Renal cortex interstitium (tissue), 11 donors: Measurements from ENCODE around the gene KPNA3. TPM values are rescaled to one million over a fixed set of nuclear protein-coding genes. Genes with fewer than 3 reads are reported as not detected.

Source experiments
- DNase-seq, 11 donors: peaks; one replicate each; pipeline ENCODE4 v3.0.0-alpha.2; 2013; ENCODE audit warnings: low read depth in 9 of 11, low spot score in 4 of 11; ENCODE audit errors: extremely low read depth in 1 of 11
- polyA plus RNA-seq, 3 donors: library from polyadenylated mRNA; unstranded; fragments of 120-200 nt; gene quantifications; one replicate each; pipeline ENCODE4 v1.2.1, GENCODE V29; 2013; ENCODE audit not compliant: insufficient read length in 3 of 3

Gene KPNA3
- polyA plus RNA-seq, 3 donors: 29.3 to 42.2 (median 33.9) TPM

DNA sequence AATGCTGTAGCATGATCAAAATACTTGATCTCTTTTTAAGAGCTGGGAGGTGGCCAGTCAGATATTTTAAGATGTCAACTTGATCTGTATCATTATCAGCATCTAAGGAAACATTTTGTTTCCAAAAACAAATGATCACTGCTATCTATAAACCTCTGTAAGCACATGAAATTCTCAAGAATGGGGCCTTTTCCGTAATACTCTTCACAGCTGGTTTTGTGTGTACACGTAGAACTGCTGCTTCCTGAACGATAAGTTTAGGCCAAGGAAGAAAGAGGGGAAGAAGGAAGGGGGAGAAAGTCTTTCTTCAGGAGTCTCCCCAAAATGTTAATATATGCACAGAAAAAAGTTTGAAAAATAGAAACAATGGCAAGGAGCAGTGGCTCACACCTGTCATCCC, 138.5 kb downstream of the KPNA3 start:
- no peak for DNase-seq

DNA sequence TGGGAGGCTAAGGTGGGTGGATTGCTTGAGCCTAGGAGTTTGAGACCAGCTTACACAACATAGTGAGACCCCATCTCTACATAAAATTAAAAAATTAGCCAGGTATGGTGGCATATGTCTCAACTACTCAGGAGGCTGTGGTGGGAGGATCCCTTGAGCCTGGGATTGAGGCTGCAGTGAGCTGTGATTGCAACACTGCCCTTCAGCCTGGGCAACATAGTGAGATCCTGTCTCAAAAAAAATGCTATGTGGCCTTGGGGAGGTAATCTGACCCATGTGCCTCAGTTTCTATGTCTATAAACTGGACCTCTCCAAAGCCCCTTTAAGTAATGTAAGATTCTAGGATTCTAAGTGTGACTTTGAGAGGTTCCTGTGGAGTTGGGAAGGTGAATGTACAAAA, 139.0 kb downstream of the KPNA3 start:
- no peak for DNase-seq

DNA sequence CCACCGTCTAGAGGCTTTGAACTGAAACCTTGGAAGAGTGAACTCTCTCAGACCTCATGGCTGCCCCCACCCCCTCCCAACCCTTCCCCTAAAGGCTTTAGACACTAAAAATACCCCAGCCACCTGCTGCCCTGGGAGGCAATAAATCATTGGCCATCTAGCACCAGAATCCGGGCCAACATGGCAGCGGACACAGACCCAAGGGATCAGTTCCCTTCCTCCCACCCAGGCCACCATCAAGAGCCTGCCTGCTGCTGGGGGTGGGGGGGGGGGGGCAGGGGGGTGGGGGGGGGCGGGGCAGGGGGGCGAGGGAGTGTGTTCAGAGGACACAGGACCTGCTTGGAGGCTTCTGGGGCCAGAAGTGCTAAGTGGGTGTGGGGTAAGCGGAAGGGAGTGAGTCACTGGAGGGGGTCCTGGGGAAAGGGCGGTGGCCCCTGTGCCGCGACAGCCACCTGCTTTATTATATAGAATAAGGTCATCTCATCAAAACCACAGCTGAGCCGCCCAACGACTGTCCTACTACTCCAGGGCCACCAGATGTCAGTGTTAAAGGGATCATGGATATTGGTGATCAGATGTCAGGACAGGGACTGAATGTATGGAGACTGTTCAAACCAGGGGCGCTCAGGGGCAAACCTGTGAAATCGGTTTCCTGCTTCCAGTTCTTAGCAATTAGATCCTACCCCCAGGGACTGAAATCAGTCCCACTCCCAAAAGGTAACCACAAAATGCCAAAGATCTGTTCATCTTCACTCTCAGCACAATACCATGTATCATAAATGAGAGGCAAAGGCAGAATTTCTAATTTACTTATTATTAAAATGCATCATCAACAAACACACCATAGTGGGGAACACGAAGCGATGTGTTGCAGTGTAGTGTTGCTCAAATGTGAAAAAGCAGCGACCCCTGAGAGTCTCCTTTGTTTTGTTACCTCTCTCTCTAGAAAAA, 139.9 kb downstream of the KPNA3 start:
- DNase-seq: no peak

DNA sequence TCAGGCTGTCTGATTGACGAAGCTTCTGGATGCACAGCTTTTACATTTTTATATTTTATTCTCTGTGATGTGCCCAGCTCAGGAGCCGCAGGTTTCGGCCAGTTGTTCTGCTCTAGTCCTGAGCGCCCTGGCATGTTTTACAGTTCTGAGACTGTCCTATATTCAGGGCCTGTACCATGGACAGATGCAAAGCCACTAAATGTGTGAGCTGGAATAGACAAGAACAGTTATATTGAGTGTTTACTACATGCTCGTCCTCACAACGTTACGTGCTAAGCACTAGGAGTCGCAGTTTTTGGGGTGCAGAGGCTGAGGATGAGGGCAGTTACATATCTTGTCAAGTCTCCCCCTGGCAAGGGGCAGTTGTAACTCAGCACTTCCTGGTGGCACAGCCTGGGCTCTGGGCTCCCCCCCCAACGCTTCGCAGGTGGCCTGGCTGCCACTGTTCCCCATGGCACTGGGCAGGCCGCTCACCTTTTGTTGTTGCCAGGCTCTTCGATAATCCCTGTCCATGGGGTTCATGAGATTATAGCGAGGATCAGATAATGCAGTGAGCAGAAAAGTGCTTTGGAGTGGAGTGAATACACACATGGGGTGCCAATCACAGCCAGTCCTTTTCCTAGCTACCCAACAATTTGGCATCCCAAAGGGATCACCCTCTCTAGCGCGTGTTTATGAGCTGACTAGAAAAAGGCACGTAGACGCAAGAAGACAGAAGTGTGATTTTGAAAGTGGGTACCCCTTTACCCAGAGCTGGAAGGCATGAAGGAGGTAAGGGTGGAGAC, 140.7 kb downstream of the KPNA3 start:
- no peak for DNase-seq

DNA sequence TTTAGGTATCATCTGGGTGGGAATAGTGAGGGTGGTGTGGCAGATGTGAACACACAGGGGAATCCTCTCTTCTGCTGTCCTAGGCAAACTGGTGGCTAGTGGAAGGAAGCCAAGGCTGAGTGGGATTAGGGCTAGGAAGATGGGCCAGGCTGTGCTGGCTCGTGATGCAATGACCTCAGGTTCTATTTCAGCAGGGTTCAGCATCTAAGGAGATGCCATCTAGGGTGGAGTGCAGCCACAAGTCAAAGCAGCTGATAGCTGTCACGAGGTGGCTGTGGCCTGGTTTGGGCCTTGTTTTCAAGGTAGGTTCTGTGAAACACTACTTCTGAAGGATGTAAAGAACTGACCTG, 142.5 kb downstream of the KPNA3 start:
- no peak for DNase-seq

Other genes with a start within 250 kb of the KPNA3 start
- 10 to 100 TPM; 40.7 to 45.7 (median 43.0) TPM for gene RCBTB1, start 207.1 kb downstream of the KPNA3 start, polyA plus RNA-seq
- gene ARL11, start 164.2 kb downstream of the KPNA3 start, polyA plus RNA-seq: under 1 TPM; 0.36 to 0.71 (median 0.36) TPM
- 10 to 100 TPM; 50.4 to 58.6 (median 53.0) TPM for gene EBPL, start 101.2 kb downstream of the KPNA3 start, polyA plus RNA-seq
- 10 to 100 TPM; 11.6 to 14.5 (median 13.1) TPM for gene SPRYD7, start 143.7 kb upstream of the KPNA3 start, polyA plus RNA-seq
- 10 to 100 TPM; 41.7 to 53.1 (median 49.0) TPM for gene TRIM13, start 204.4 kb upstream of the KPNA3 start, polyA plus RNA-seq
- 1 to 10 TPM; 1.1 to 2.3 (median 1.6) TPM for gene KCNRG, start 222.8 kb upstream of the KPNA3 start, polyA plus RNA-seq